H1 (cell line): ENCODE data around the gene NDUFS7. TPM values are rescaled to one million over a fixed set of nuclear protein-coding genes. Genes with fewer than 3 reads are reported as not detected.

ENCODE experiments used
- SIN3A ChIP-seq, 2 experiments: IDR thresholded peaks in 1 of 2; conservative IDR thresholded peaks in 1 of 2; 2 replicates each; pipeline ENCODE4 v1.6.1; 2011 to 2012; ENCODE audit warnings: low read length in 2 of 2, improper control_type of control experiment in 1 of 2, low read depth in 1 of 2, mild to moderate bottlenecking in 1 of 2
- polyA plus RNA-seq, 7 experiments: library from polyadenylated mRNA; depleted of rRNA in 3 of 7; stranded (reverse) in 5 of 7; unstranded in 2 of 7; fragments of >200 nt in 5 of 7; fragments of 200-250 nt in 2 of 7; gene quantifications; 1 replicate in 5 of 7; 2 replicates in 1 of 7; 4 replicates in 1 of 7; pipeline versions ENCODE4 v1.2.1 to v1.2.3, GENCODE V29; 2011 to 2013; ENCODE audit warnings: missing spikeins in 2 of 7, mixed read lengths in 2 of 7
- total RNA-seq: library from RNA; stranded (reverse); fragmentation: NEBNext Ultra II Directional; extraction: Animal tissue kit (Norgen Biotek cat#: 25700); gene quantifications from 2 replicates; pipeline ENCODE4 v1.2.1, GENCODE V29; 2021

Gene NDUFS7
- total and polyA plus RNA-seq, 2 of the 8 experiments (the other 6 are each of a cell fraction or from before 2014, with no cell fraction given) = 78.1 to 309 TPM

DNA sequence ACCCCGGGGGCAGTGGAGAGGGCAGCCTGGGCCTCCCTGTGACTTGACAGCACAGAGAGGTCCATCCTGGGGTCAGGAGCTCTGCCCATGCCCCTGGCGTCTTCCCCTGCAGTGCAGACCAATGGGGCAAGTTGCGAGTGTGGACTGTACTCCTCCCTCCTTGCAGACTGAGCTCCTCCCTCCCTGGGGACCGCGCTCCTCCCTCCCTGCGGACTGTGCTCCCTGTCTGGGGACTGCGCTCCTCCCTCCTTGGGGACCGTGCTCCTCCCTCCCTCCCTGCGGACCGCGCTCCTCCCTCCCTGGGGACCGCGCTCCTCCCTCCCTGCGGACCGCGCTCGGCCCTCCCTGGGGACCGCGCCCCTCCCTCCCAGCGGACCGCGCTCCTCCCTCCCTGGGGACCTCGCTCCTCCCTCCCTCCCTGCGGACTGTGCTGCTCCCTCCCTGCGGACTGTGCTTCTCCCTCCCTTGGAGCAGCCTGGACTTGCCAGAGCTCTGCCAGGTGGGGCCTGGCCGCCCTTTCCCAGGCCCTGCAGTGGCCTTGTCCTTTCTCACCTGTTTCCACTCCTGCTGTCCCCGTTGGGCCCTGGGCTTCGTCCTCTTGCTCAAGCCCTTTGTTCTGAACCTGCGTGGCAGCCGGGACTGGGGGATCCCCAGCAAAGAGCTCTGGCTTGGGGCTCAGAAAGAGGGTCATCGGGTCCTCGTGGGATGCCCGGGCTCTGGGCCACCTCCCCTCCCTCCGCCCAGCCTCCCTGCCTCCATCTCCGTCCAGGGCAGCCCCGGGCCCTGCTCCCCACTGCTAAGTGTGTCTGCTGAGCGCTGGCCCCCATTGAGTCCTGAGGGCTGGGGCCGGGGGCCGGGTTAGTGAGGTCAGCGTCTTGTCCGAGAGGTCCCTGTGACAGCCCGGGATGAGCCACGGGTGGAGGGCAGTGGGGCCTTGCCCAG, 10.8 kb downstream of the NDUFS7 start (continued):
- no peak for TF ChIP-seq SIN3A (conservative IDR thresholded peaks at IDR 0.05 in 1 of 2, IDR thresholded peaks at IDR 0.05 in 1 of 2; ENCODE audit: low read depth in 1 of 2, low read length in 2 of 2)
